Smooth muscle cell (in vitro differentiated cells): Measurements from ENCODE around the gene KRT79. TPM values are rescaled to one million over a fixed set of nuclear protein-coding genes. Genes with fewer than 3 reads are reported as not detected.
"Not testable (repeated sequence)": the region's sequence is repeated elsewhere in the genome, so short reads cannot be mapped to it uniquely, and the experiment has no call there.

Experiments used
- DNase-seq: peaks from one replicate; lab custom pipeline; 2025; ENCODE audit not compliant: unreplicated experiment; lab: John Stamatoyannopoulos, UW
- H2AFZ ChIP-seq: fragments of 200-600 bp; sonication (generic); 2 replicates; pipeline ENCODE4 v1.6.0; 2016; ENCODE audit warnings: antibody characterized with exemption, low read depth, mild to moderate bottlenecking
- H3F3A ChIP-seq: fragments of 200-600 bp; sonication (generic); 2 replicates; pipeline ENCODE4 v1.6.0; 2017; ENCODE audit warnings: antibody characterized with exemption, low read depth
- H3K27ac ChIP-seq: fragments of 200-600 bp; sonication (generic); 2 replicates; pipeline ENCODE4 v1.5.1; 2016; ENCODE audit warnings: low read depth, mild to moderate bottlenecking
- H3K27me3 ChIP-seq: fragments of 200-600 bp; sonication (generic); 2 replicates; pipeline ENCODE4 v1.6.1; 2016; ENCODE audit warnings: low read depth, mild to moderate bottlenecking
- H3K36me3 ChIP-seq: fragments of 200-600 bp; sonication (generic); 2 replicates; pipeline ENCODE4 v1.5.1; 2016; ENCODE audit warnings: low read depth
- H3K4me1 ChIP-seq: fragments of 200-600 bp; sonication (generic); 2 replicates; pipeline ENCODE4 v1.5.1; 2016; ENCODE audit warnings: low read depth
- H3K4me2 ChIP-seq: fragments of 200-600 bp; sonication (generic); 2 replicates; pipeline ENCODE4 v1.6.0; 2016; ENCODE audit warnings: mild to moderate bottlenecking
- H3K4me3 ChIP-seq: fragments of 200-600 bp; sonication (generic); 2 replicates; pipeline ENCODE4 v1.5.1; 2016; ENCODE audit warnings: mild to moderate bottlenecking
- H3K79me2 ChIP-seq: fragments of 200-600 bp; sonication (generic); 2 replicates; pipeline ENCODE4 v1.6.0; 2016; ENCODE audit warnings: low read depth, mild to moderate bottlenecking
- H3K9ac ChIP-seq: fragments of 200-600 bp; sonication (generic); 2 replicates; pipeline ENCODE4 v1.6.0; 2016; ENCODE audit warnings: low read depth
- H3K9me3 ChIP-seq: fragments of 200-600 bp; sonication (generic); replicated peaks from 2 replicates; pipeline ENCODE4 v1.5.1; 2016; ENCODE audit warnings: low read depth
- H4K20me1 ChIP-seq: fragments of 200-600 bp; sonication (generic); 2 replicates; pipeline ENCODE4 v1.6.0; 2016; ENCODE audit warnings: low read depth
- WGBS: methylation state at CpG from one replicate; pipeline ENCODE4 v1.1.7; 2016; ENCODE audit warnings: low lambda C conversion rate; 5-methylcytosine and 5-hydroxymethylcytosine counted together
- polyA plus RNA-seq: library from polyadenylated mRNA; unstranded; fragments of >200 nt; fragmentation: Nextera tagmentation; extraction: Ambion mirVana; gene quantifications from 2 replicates; pipeline ENCODE4 v1.2.1, GENCODE V29; 2016
- total RNA-seq: library from RNA; depleted of rRNA; stranded (reverse); fragments of >200 nt; gene quantifications from 2 replicates; pipeline ENCODE4 v1.2.3, GENCODE V29; 2014
- TF ChIP-seq, protein P1 (sequence below): fragments of 200-600 bp; sonication (generic); IDR thresholded peaks from 2 replicates; pipeline ENCODE4 v1.5.1; 2017; ENCODE audit warnings: borderline replicate concordance, mild to moderate bottlenecking, antibody characterized with exemption; ENCODE audit not compliant: insufficient read depth, poor library complexity, severe bottlenecking

Gene KRT79
- total and polyA plus RNA-seq, 2 experiments from 2014 or later: 3.4 to 4.1 TPM

DNA sequence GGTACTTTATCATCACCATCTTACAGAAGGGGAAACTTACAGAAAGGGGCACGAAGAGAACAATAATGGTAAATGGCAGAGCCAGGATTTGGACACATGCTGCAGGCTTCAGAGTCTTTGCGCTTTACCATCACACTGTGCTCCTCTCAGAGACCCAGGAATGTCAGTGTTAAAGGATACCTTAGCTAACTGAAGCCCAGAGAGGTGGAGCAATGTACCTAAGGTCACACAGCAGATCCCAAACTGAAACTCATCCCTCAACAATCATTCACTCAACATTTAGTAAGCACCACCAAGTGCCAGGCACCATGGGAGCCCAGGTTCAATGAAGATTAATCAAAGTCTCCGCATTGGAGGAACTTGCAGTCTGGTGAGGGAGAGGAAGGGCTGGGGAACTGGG is 22.7 kb upstream of the KRT79 start:
- peaks cover 5% of the 10 kb centered on the region for H3K27me3 ChIP-seq
- H3K4me1 ChIP-seq: no peaks in the 10 kb centered on the region
- 92% methylated on average over 3 of the region's 3 CpGs for WGBS
- H3K9ac ChIP-seq: no peak overlapping the region
- no peak overlapping the region for H3K4me2 ChIP-seq
- H3K36me3 ChIP-seq: no peaks in the 10 kb centered on the region
- no peaks in the 10 kb centered on the region for H3F3A ChIP-seq
- H2AFZ ChIP-seq: no peak overlapping the region
- H3K79me2 ChIP-seq: no peaks in the 10 kb centered on the region
- no peak for DNase-seq
- H3K27ac ChIP-seq: no peak overlapping the region
- no peaks in the 10 kb centered on the region for H4K20me1 ChIP-seq
- TF ChIP-seq, protein P1, sequence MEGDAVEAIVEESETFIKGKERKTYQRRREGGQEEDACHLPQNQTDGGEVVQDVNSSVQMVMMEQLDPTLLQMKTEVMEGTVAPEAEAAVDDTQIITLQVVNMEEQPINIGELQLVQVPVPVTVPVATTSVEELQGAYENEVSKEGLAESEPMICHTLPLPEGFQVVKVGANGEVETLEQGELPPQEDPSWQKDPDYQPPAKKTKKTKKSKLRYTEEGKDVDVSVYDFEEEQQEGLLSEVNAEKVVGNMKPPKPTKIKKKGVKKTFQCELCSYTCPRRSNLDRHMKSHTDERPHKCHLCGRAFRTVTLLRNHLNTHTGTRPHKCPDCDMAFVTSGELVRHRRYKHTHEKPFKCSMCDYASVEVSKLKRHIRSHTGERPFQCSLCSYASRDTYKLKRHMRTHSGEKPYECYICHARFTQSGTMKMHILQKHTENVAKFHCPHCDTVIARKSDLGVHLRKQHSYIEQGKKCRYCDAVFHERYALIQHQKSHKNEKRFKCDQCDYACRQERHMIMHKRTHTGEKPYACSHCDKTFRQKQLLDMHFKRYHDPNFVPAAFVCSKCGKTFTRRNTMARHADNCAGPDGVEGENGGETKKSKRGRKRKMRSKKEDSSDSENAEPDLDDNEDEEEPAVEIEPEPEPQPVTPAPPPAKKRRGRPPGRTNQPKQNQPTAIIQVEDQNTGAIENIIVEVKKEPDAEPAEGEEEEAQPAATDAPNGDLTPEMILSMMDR: no peak
- no peak overlapping the region for H3K4me3 ChIP-seq
- no peaks in the 10 kb centered on the region for H3K9me3 ChIP-seq

DNA sequence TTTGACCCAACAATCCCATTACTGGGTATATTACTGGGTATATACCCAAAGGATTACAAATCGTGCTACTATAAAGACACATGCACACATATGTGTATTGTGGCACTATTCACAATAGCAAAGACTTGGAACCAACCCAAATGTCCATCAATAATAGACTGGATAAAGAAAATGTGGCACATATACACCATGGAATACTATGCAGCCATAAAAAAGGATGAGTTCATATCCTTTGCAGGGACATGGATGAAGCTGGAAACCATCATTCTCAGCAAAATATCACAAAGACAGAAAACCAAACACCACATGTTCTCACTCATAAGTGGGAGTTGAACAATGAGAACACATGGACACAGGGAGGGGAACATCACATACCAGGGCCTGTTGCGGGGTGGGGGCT is 22.0 kb upstream of the KRT79 start:
- not testable (repeated sequence) for H3K4me1 ChIP-seq, DNase-seq, H3K27me3 ChIP-seq, H3F3A ChIP-seq, H3K36me3 ChIP-seq, H3K79me2 ChIP-seq, H3K27ac ChIP-seq, H3K4me3 ChIP-seq, H3K9me3 ChIP-seq, H3K9ac ChIP-seq, H4K20me1 ChIP-seq, H3K4me2 ChIP-seq, H2AFZ ChIP-seq
- 96% methylated on average over 2 of the region's 2 CpGs for WGBS

DNA sequence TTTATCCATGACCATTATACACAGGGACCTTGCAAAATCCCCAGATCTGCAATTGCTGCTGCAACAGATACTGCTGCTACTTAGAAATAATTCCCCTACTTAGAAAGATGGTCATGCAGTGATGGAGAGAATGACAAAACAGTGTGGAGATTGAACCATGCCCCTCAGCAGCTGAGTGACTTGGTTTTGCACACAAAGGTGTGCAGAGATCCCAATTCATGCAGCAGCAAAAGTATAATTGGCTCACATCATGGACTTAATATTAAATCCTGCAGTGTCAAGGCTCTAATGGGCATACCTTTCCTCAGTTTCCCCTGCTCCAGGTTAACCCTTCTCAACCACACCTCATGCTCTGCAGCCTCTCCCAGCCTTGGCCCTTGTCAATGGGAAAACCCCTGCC is 17.7 kb upstream of the KRT79 start:
- no peak overlapping the region for H3K4me3 ChIP-seq
- H3K36me3 ChIP-seq: no peaks in the 10 kb centered on the region
- H3K79me2 ChIP-seq: no peaks in the 10 kb centered on the region
- no peak overlapping the region for H3K27ac ChIP-seq
- H3K4me1 ChIP-seq: no peaks in the 10 kb centered on the region
- no peaks in the 10 kb centered on the region for H3F3A ChIP-seq
- H4K20me1 ChIP-seq: no peaks in the 10 kb centered on the region
- no peak overlapping the region for H3K4me2 ChIP-seq
- H3K9me3 ChIP-seq: no peaks in the 10 kb centered on the region
- TF ChIP-seq, protein P1: no peak
- H3K9ac ChIP-seq: no peak overlapping the region
- H3K27me3 ChIP-seq: peaks cover 8% of the 10 kb centered on the region
- no peak for DNase-seq
- H2AFZ ChIP-seq: no peak overlapping the region

DNA sequence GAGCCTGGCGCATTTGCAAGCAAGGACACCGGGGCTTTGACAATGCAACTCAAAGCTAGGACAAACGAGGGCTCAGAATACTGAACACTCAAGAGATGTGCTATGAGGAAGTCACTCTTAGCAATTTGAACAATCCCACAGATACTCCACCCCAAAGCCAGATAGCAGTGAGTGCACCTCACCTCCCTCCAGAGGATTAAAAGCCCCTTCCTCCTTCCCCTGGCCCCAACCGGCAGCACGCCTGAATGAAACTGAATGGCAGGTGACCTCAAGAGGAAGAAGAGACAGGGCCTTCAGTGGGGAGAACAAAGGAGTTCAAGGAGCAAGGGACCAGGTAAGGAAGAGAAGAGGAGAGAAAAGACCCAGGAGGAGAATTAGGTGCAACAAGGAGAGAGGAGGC is 16.6 kb upstream of the KRT79 start:
- Histone ChIP-seq H3K4me3 (no peak overlapping the region), H3K9me3 (no peaks in the 10 kb centered on the region), H3K9ac (no peak overlapping the region), H3K36me3 (no peaks in the 10 kb centered on the region), H3K27me3 (peaks cover 8% of the 10 kb centered on the region), H4K20me1 (no peaks in the 10 kb centered on the region), H3F3A (no peaks in the 10 kb centered on the region), H3K79me2 (no peaks in the 10 kb centered on the region), H3K27ac (no peak overlapping the region), H2AFZ (no peak overlapping the region), H3K4me2 (no peak overlapping the region), H3K4me1 (no peaks in the 10 kb centered on the region)
- TF ChIP-seq, protein P1: no peak
- 79% methylated on average over 5 of the region's 5 CpGs for WGBS
- DNase-seq: no peak
